Measurements from ENCODE around the gene DMBX1. TPM values are rescaled to one million over a fixed set of nuclear protein-coding genes. Genes with fewer than 3 reads are reported as not detected.

DMBX1 gene
- total RNA-seq, 1 donor from 2014 or later: not detected

- Histone ChIP-seq H3K4me1 (no peaks in the 10 kb centered on the region), H3K9me3 (no peaks in the 10 kb centered on the region), H3K36me3 (no peaks in the 10 kb centered on the region), H3K4me3 (no peak overlapping the region), H3K27me3 (no peaks in the 10 kb centered on the region), H3K27ac (no peak overlapping the region)
- DNase-seq (ENCODE audit: low spot score in 2 of 2): no peak
- intact Hi-C loops (cut with DNase I): no loop called here
- no peak for TF ChIP-seq CTCF (IDR thresholded peaks at IDR 0.05)
Measured at GRCh38 chr1:46473991-46474390, 15.6 kb upstream of the DMBX1 start.

- no peaks in the 10 kb centered on the region for H3K36me3 ChIP-seq
- no peak for TF ChIP-seq CTCF (IDR thresholded peaks at IDR 0.05)
- no peak overlapping the region for H3K4me3 ChIP-seq
- no peaks in the 10 kb centered on the region for H3K9me3 ChIP-seq
- H3K4me1 ChIP-seq: no peaks in the 10 kb centered on the region
- DNase-seq (ENCODE audit: low spot score in 2 of 2): no peak
- H3K27me3 ChIP-seq: no peaks in the 10 kb centered on the region
- no peak overlapping the region for H3K27ac ChIP-seq
- intact Hi-C loops (cut with DNase I): no loop called here
Measured at GRCh38 chr1:46474570-46474969, 15.1 kb upstream of the DMBX1 start.

GRCh38 chr1:46476673-46477072, 13.0 kb upstream of the DMBX1 start:
- H3K4me1 ChIP-seq: no peaks in the 10 kb centered on the region
- no peak overlapping the region for H3K27ac ChIP-seq
- TF ChIP-seq CTCF (IDR thresholded peaks at IDR 0.05): no peak
- no peaks in the 10 kb centered on the region for H3K36me3 ChIP-seq
- intact Hi-C loops (cut with DNase I): loop anchor here (1.0 to 2.0 kb wide), 2 partner anchors 51 to 248 kb away; no protein-coding TSS in a partner anchor
- H3K27me3 ChIP-seq: no peaks in the 10 kb centered on the region
- no peaks in the 10 kb centered on the region for H3K9me3 ChIP-seq
- no peak overlapping the region for H3K4me3 ChIP-seq
- no peak for DNase-seq (ENCODE audit: low spot score in 2 of 2)

- intact Hi-C loops (cut with DNase I): loop anchor here (1.0 to 2.0 kb wide), 2 partner anchors 50 to 247 kb away; no protein-coding TSS in a partner anchor
- Histone ChIP-seq H3K27ac (no peak overlapping the region), H3K4me1 (no peaks in the 10 kb centered on the region), H3K36me3 (no peaks in the 10 kb centered on the region), H3K27me3 (no peaks in the 10 kb centered on the region), H3K9me3 (no peaks in the 10 kb centered on the region), H3K4me3 (no peak overlapping the region)
- peak; percentile 66 to 82 (median 77) for TF ChIP-seq CTCF (IDR thresholded peaks at IDR 0.05)
- DNase-seq (ENCODE audit: low spot score in 2 of 2): peak in 1 of 2 donors; percentile 80
Measured at GRCh38 chr1:46477153-46477929, 12.3 kb upstream of the DMBX1 start.

- Histone ChIP-seq H3K4me1 (no peaks in the 10 kb centered on the region), H3K27me3 (no peaks in the 10 kb centered on the region), H3K27ac (no peak overlapping the region), H3K36me3 (no peaks in the 10 kb centered on the region), H3K9me3 (no peaks in the 10 kb centered on the region), H3K4me3 (no peak overlapping the region)
- TF ChIP-seq CTCF (IDR thresholded peaks at IDR 0.05): no peak
- DNase-seq (ENCODE audit: low spot score in 2 of 2): no peak
- intact Hi-C loops (cut with DNase I): no loop called here
Measured at GRCh38 chr1:46478721-46479485, 10.7 kb upstream of the DMBX1 start.
